Measurements from ENCODE around the gene DRD3.

Gene DRD3

GRCh38 chr3:114176890-114177289, 2.0 kb downstream of the DRD3 start:
- DNase-seq: no peak

- DNase-seq: no peak
Measured at GRCh38 chr3:114176487-114176886, 2.4 kb downstream of the DRD3 start.

GRCh38 chr3:114175204-114175987, 3.5 kb downstream of the DRD3 start:
- no peak for DNase-seq

GRCh38 chr3:114171677-114172076, 7.2 kb downstream of the DRD3 start:
- DNase-seq: no peak

- DNase-seq: no peak
Measured at GRCh38 chr3:114168150-114168549, 10.7 kb downstream of the DRD3 start.

- DNase-seq: no peak
Measured at GRCh38 chr3:114157321-114157720, 21.5 kb downstream of the DRD3 start.

GRCh38 chr3:114155370-114155821, 23.5 kb downstream of the DRD3 start:
- DNase-seq: peak; percentile 16 to 26

- DNase-seq: no peak
Measured at GRCh38 chr3:114154321-114154821, 24.5 kb downstream of the DRD3 start.

- peak; percentile 82 to 85 for DNase-seq
Measured at GRCh38 chr3:114152519-114153151, 26.2 kb downstream of the DRD3 start.

GRCh38 chr3:114151091-114151490, 27.8 kb downstream of the DRD3 start:
- no peak for DNase-seq

GRCh38 chr3:114147251-114147650, 31.6 kb downstream of the DRD3 start:
- no peak for DNase-seq

GRCh38 chr3:114144909-114145688, 33.8 kb downstream of the DRD3 start:
- peak; percentile 17 to 20 for DNase-seq

- no peak for DNase-seq
Measured at GRCh38 chr3:114143817-114144216, 35.0 kb downstream of the DRD3 start.

- DNase-seq: no peak
Measured at GRCh38 chr3:114139836-114140235, 39.0 kb downstream of the DRD3 start.

GRCh38 chr3:114133947-114134346, 44.9 kb downstream of the DRD3 start:
- DNase-seq: no peak

GRCh38 chr3:114132500-114132899, 46.4 kb downstream of the DRD3 start:
- no peak for DNase-seq

GRCh38 chr3:114128826-114129225, 50.0 kb downstream of the DRD3 start:
- DNase-seq: no peak

- DNase-seq: no peak
Measured at GRCh38 chr3:114128231-114128630, 50.6 kb downstream of the DRD3 start.

- no peak for DNase-seq
Measured at GRCh38 chr3:114127517-114127916, 51.3 kb downstream of the DRD3 start.

- DNase-seq: no peak
Measured at GRCh38 chr3:114126461-114126860, 52.4 kb downstream of the DRD3 start.

GRCh38 chr3:114122027-114122709, 56.7 kb downstream of the DRD3 start:
- DNase-seq: no peak

GRCh38 chr3:114120211-114120610, 58.6 kb downstream of the DRD3 start:
- DNase-seq: no peak

- no peak for DNase-seq
Measured at GRCh38 chr3:114119776-114120175, 59.1 kb downstream of the DRD3 start.

Data from stimulated activated CD4-positive, alpha-beta T cell treated with anti-CD3 and anti-CD28 coated beads, Interleukin-2, amount 100 ng/mL, for 48 hours (primary cell).